GM12873 (cell line): Measurements from ENCODE around the gene DLX3.

Experiments
- CTCF ChIP-seq: IDR thresholded peaks from 2 replicates; pipeline ENCODE4 v1.5.1; 2012; ENCODE audit warnings: low read depth, mild to moderate bottlenecking, moderate library complexity, low read length, control low read depth; ENCODE audit not compliant: insufficient read depth; ENCODE audit errors: missing control alignments

DLX3 gene

DNA sequence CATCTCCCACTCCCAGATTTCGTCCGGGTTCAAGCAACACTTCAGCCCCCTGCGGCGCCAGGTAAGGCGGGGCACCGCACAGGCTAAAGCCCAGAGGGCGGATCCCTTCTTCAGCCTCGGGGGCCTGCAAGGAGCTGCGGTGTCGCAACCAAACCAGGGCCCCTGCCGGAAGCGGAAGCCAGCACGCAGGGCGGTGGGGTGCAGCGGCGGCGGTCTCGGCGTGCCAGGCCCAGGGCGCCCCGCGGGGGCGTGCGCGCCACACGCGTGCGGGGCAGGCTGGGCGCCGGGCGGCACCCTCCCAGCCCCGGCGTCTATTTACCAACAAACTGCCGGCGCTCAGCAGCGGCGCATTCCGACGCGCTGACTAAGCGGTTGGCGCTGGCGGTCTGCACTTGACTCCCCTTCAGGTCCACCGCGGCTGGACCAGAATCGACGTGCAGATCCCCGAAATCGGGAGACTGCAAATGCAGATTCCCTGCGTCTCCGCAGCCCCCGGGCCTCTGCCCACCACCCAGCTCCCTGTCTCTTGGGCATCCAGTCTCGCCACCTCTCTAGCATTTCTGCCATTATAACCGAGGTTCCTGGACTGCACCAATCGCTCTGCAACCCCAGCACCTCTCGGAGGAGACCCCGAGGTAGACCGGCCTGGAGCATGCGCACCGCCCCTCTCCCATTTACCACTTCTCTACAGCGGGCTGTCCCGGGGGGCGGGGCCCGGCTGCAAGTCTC, 26.5 kb downstream of the DLX3 start:
- TF ChIP-seq CTCF, result no peak

GRCh38 chr17:49967621-49968404, 27.2 kb downstream of the DLX3 start:
- TF ChIP-seq CTCF, result no peak

DNA sequence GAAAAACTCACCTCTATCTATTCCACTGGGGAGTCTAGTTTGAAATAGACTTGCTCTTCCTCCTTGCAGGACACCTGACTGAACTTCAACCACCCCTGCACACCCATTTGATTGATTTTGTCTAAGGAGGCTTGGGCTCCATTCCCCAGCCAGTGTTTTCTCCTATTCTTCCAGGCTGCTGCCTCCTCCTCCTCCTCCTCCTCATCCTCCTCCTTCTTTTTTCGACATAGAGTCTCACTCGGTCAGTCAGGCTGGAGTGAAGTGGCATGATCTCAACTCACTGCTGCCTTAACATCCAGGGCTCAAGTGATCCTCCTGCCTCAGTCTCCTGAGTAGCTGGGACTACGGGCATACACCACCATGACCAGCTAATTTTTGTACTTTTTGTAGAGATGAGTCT, 27.8 kb downstream of the DLX3 start:
- no peak for TF ChIP-seq CTCF

- no peak for TF ChIP-seq CTCF
Observed at GRCh38 chr17:49966767-49967166, 28.3 kb downstream of the DLX3 start.

GRCh38 chr17:49965524-49965909, 29.5 kb downstream of the DLX3 start:
- no peak for TF ChIP-seq CTCF

DNA sequence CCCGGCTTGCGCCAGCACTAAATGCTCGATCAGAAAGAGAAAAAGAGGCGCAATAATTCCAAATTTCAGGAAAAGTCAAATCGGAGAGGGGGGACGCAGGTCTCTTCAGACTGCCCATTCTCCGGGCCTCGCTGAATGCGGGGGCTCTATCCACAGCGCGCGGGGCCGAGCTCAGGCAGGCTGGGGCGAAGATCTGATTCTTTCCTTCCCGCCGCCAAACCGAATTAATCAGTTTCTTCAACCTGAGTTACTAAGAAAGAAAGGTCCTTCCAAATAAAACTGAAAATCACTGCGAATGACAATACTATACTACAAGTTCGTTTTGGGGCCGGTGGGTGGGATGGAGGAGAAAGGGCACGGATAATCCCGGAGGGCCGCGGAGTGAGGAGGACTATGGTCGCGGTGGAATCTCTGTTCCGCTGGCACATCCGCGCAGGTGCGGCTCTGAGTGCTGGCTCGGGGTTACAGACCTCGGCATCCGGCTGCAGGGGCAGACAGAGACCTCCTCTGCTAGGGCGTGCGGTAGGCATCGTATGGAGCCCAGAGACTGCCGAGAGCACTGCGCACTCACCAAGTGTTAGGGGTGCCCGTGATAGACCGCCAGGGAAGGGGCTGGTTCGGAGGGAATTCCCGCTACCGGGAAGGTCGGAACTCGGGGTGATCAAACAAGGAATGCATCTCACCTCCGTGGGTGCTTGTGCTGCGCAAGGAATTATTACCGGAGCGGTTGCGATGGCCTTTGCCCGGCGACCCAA, 30.1 kb downstream of the DLX3 start:
- TF ChIP-seq CTCF, result no peak

DNA sequence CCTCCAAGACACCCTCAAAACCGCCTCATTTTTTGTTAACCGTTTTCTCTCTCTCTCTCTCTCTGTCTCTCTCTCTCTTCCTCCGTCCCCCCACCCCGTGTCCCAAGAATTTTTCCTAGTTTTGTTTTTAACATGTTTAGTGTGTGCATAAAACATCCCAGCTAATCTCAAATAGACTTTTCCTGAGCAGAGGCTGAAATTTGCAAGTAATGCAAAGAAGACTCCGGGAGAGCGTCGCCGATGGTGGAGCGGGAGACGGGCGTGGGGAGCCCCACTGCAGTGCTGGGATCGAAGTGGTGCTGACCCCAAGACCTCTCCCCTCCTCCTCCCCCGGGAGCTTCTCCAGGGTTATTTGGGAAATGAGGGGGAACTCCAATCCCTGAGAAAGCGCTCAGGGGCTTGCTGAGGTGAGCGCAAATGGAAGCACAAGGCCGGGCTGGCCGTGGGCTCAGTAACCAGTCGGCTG, 30.7 kb downstream of the DLX3 start:
- no peak for TF ChIP-seq CTCF
